GM12874 (cell line): ENCODE results near the gene PARD3B.

Experiments
- CTCF ChIP-seq: IDR thresholded peaks from 2 replicates; pipeline ENCODE4 v1.5.1; 2011; ENCODE audit warnings: low read depth, mild to moderate bottlenecking, control low read depth, low read length, moderate library complexity; ENCODE audit not compliant: insufficient read depth

The PARD3B gene

GRCh38 chr2:204950695-204951346 is 405.5 kb downstream of the PARD3B start:
- TF ChIP-seq CTCF: no peak

- no peak for TF ChIP-seq CTCF
These were observed 413.1 kb downstream of the PARD3B start for GRCh38 chr2:204958371-204958770.

- TF ChIP-seq CTCF: no peak
These were observed 419.1 kb downstream of the PARD3B start for GRCh38 chr2:204964414-204964813.

GRCh38 chr2:204966245-204966644 is 421.0 kb downstream of the PARD3B start:
- TF ChIP-seq CTCF: no peak

- TF ChIP-seq CTCF: no peak
These were observed 422.1 kb downstream of the PARD3B start for GRCh38 chr2:204967199-204967960.

- no peak for TF ChIP-seq CTCF
These were observed 426.1 kb downstream of the PARD3B start for GRCh38 chr2:204971206-204971907.

- no peak for TF ChIP-seq CTCF
These were observed 426.9 kb downstream of the PARD3B start for GRCh38 chr2:204972161-204972560.
